HG02884 (cell line): ENCODE measurements around the gene DNAH5.
"Not testable (repeated sequence)": the region's sequence is repeated elsewhere in the genome, so short reads cannot be mapped to it uniquely, and the experiment has no call there.

Experiments used
- ATAC-seq: cut with Tn5 transposase; IDR thresholded peaks from one replicate; pipeline ENCODE4 v1.9.1; 2021; ENCODE audit warnings: mild to moderate bottlenecking, moderate library complexity; ENCODE audit not compliant: unreplicated experiment

DNAH5 gene

GRCh38 chr5:13843175-13843846 lies 101.2 kb downstream of the DNAH5 start:
- no peak for ATAC-seq

GRCh38 chr5:13833440-13833839 lies 111.0 kb downstream of the DNAH5 start:
- no peak for ATAC-seq

DNA sequence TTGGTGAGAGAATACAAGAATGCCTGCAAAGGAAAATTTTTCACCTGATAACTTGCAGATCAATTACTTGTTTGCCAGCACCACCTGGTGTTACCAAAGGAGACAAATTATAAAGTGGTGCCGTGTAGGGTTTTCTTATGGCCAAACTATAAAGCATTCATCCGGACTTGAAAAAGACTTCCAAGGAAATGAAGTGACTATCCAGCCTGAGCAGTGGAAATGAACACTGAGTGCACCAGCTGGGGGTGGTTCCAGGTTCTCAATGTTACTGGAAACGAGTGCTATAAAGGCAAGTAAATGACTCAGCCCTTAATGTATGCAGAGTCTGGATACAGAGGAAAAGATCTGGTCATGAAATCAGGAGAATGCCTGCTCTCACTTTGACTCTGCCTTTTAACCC lies 113.1 kb downstream of the DNAH5 start:
- ATAC-seq: no peak

DNA sequence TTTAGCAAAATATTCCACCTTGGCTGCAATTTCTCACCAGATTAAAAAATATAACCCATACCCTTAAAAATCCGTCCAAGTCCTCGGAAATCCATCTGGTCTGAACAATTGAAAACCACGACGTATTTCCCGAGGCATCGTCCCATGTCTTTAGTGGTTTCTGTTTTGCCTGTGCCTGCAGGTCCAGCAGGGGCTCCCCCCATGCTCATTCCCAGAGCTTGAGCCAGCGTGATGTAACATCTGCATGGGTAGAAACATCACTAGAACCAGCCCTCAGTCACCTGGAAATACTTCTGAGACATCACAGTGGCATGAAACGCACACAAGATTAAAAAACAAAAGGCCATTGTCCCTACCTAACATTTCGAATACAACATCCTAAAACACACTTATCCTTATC lies 114.0 kb downstream of the DNAH5 start:
- ATAC-seq: no peak

GRCh38 chr5:13821366-13821765 lies 123.1 kb downstream of the DNAH5 start:
- no peak for ATAC-seq

GRCh38 chr5:13816126-13816525 lies 128.4 kb downstream of the DNAH5 start:
- no peak for ATAC-seq

- ATAC-seq: no peak
Observed at GRCh38 chr5:13814301-13814700, 130.2 kb downstream of the DNAH5 start.

DNA sequence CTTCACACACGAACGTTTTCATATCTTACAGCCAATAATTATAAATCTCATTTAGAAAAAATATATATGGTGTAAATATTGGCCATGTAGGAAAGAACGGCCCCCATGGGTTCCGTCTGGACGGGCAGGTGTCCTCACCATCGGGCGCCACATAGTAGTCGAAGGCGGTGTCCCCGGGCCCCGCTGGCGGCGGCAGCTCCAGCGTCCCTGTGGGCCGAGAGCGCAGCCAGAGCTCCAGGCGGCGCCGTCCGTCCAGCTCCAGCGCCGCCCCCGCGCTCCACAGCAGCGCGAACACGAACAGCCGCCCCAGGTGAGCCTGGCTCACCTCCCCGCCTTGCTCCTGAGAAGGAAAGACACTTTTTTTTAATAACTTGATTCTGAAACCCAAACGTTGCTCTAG lies 134.6 kb downstream of the DNAH5 start:
- ATAC-seq: no peak

DNA sequence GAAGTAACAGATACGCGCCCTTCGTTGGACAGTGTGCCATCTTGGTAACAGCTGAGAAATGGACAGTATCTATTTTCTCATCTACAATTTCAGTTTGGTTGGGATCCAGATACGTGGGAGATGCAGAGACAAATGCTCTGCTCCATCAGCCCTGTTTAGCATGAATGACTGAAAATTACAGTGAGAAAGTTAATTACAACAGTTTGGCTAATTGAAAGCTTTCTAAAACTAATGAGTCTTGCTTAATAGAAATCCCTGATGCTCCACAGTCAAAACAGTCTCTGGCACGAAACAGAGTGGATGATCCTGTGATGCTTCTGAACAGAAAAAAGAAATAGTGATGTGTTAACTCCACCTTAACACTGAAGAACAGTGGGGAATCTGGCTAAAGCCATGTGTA lies 140.2 kb downstream of the DNAH5 start:
- no peak for ATAC-seq

DNA sequence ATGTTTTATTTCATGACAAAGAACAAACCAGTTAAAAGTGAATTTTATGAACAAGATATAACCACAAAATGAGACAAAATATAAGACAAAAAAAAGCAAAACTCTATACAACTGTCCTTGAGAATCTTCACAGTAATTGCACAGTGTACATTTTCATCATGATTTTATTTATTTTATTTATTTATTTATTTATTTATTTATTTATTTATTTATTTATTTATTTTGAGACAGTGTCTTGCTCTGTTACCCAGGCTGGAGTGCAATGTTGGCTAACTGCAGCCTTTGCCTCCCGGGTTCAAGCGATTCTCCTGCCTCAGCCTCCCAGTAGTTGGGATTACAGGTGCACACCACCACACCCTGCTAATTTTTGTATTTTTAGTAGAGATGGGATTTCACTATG lies 145.9 kb downstream of the DNAH5 start:
- not testable (repeated sequence) for ATAC-seq

DNA sequence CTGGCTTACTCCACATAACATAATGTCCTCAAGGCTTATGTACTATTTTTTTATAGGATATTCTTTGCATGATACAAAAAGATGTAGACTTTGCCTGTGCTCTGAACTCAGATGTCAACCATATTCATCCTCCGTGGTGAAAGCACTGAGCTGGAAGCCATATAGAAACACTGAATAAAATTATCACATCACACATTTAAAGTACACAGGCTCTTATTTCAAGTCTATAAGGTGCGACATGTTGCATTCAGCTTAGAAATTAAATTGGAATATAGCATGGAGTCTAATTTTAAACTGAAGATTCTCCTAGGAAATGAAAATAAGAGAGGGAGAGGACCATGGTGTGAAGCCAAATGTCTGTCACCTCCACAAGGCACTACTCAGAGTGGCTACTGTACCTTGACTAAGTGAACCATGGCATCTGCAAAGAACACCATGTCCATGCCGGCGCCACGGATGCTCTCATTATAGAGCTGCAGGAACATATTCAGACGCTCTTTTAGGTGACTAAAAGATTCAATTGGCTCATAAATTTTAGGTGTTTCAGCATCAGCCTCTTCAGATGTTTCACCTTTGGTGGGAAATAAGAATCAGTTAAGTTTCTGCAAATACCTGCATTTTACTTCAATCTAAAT lies 158.6 kb downstream of the DNAH5 start:
- no peak for ATAC-seq

DNA sequence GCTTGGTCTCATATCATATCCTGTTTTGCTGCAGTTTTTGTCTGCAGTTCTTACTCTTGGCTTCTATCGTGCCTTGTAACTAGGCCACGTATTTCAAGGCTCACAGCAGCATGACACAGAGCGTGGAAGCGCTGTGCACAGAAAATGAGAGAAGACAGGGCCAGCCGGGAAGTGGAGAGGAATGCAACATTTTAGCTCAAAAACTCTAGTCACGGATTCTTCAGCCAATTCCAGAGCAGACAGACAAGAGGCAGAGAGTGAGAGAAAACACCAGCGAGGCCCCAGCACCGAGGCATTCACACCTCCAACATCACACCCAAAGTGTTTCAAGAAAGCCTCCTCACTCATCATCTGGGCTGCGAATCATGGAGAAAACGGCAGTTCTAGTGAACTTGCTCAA lies 160.8 kb downstream of the DNAH5 start:
- no peak for ATAC-seq

GRCh38 chr5:13780081-13780480 lies 164.4 kb downstream of the DNAH5 start:
- no peak for ATAC-seq

GRCh38 chr5:13773649-13774048 lies 170.8 kb downstream of the DNAH5 start:
- no peak for ATAC-seq

GRCh38 chr5:13771011-13771571 lies 173.4 kb downstream of the DNAH5 start:
- ATAC-seq: no peak

DNA sequence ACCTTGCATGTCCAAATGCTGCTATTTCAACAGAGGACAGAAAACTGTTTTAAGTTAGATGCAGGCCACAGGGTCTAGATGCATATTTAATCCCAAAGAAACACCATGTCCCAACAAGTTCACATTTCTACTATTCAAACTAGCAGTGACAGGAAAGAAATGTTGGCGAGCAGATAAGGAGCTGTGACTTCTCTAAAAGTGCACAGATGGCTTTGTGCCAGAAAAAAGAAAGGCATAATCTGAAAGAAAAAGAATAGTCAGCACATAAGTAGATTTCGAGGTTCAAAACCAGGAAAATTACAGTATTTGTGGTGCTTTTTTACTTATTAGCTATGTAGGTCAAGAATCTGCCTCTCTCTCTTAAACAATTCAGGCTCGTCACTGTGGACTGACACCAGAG lies 178.3 kb downstream of the DNAH5 start:
- no peak for ATAC-seq

GRCh38 chr5:13763719-13764118 lies 180.8 kb downstream of the DNAH5 start:
- no peak for ATAC-seq

DNA sequence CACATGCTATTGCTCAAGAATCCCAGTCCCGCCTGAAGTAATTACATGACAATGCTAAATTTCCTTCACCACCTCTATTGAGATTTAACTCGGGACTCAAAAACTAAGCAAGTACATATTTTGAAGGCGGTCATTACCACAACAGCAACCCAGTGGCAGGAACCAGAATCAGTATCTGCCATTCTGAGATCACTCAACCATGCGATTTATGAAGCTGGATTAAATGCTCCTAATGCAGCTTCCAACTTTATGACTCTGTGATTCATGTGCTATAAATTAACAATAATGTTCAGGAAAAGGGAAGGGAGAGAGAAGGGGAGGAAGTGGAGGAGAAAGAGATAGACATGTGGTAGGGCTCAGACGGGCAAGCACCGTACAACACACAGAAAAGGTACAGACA lies 194.7 kb downstream of the DNAH5 start:
- ATAC-seq: no peak

DNA sequence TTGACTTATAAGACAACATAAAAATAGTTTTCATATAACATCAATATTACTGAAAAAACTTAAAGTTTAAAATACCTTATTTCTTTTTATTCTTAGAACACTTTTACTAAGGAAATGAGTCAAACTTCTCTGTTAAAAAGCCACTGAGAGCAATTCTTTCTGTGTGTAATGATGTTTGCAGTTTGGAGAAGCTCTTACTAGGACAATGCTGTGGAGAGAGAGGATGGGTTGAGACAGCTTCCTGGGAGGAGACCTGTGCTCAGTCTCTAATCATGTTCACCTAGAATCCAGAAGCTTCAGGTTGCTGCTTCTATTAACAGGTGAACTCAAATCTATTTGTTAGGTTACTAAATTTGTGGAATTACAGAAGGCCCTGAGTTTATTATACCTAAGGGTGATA lies 198.5 kb downstream of the DNAH5 start:
- ATAC-seq: no peak

- ATAC-seq: no peak
Observed at GRCh38 chr5:13745508-13745907, 199.0 kb downstream of the DNAH5 start.

DNA sequence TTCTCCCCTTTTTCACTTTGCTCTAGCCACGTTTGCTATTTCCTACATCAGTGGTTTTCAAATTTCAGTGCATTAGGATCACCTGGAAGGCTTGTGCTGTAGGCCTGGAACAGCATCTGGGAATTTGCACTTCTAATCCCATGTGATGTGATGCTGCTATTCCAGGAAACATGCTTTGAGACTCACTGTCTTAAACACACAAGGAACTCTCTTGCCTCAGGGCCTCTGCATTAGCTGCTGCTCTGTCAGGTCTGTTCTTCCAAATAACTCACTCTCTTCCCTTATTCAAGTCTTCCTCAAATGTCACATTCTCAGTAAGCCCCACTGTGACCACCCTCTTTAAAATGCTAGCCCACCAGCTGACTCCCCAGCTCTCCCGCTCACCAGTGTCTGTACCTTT lies 204.0 kb downstream of the DNAH5 start:
- ATAC-seq: no peak

GRCh38 chr5:13739479-13739878 lies 205.0 kb downstream of the DNAH5 start:
- ATAC-seq: no peak

DNA sequence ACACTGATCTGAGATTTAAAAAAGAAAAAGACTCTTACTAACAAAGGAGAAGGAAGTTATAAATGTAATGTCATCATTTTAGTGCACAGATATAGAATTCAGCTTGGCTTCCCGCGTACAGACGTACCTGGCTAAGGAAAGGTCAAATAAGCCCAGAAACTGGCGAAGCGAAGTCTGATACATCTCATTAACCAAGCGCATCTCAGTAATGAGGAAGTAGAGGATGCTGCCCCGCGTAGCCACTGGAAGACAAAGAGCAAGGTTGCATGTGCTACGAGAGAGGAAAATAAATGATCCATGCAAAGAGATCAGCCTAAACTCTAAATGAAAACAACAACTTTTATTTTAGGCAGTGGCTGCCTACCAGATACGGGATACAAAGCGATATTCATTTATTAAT lies 208.8 kb downstream of the DNAH5 start:
- ATAC-seq: no peak
